HUES48 (cell line): ENCODE results near the gene APBA1.

Experiments used
- H3K27ac ChIP-seq: one replicate; pipeline ENCODE4 v1.7.0; 2013; ENCODE audit warnings: low read depth, low read length, inconsistent platforms
- H3K27me3 ChIP-seq: 2 replicates; pipeline ENCODE4 v1.6.1; 2013; ENCODE audit warnings: mild to moderate bottlenecking, low read length; ENCODE audit not compliant: control insufficient read depth, insufficient read depth
- H3K36me3 ChIP-seq: 2 replicates; pipeline ENCODE4 v1.6.1; 2013; ENCODE audit warnings: low read length; ENCODE audit not compliant: control insufficient read depth, insufficient read depth
- H3K4me1 ChIP-seq: 2 replicates; pipeline ENCODE4 v1.6.1; 2013; ENCODE audit warnings: mild to moderate bottlenecking, low read length; ENCODE audit not compliant: control insufficient read depth, insufficient read depth
- H3K4me3 ChIP-seq: 2 replicates; pipeline ENCODE4 v1.5.1; 2013; ENCODE audit warnings: mild to moderate bottlenecking, low read depth, low read length
- H3K9ac ChIP-seq: 2 replicates; pipeline ENCODE4 v1.6.1; 2013; ENCODE audit warnings: mild to moderate bottlenecking, low read depth, low read length, moderate library complexity
- H3K9me3 ChIP-seq: 2 replicates; pipeline ENCODE4 v1.6.1; 2013; ENCODE audit warnings: low read length; ENCODE audit not compliant: control insufficient read depth, insufficient read depth

Gene APBA1

DNA sequence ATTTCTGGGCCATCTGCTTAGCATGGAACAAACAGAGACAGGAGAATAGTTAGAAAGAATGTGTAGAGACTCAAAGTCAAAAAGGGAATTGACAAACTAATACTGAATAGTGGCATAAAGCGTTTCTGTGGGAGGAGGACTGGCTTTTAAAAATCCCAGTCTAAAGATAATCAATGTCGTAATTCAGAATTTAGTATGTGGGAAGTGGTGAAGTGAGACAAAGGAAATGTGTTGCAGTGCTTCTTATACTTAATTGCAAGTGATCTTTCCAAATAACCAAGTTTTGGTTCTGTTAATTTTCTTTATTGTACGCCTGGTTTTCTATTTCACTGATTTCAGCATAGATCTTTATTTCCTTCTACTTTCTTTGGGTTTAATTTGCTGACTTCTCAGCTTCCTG is 214.0 kb downstream of the APBA1 start:
- Histone ChIP-seq H3K4me3 (no peak overlapping the region), H3K4me1 (peaks cover under 1% of the 10 kb centered on the region; the same call in 1 of the 2 replicates), H3K27ac (no peak overlapping the region), H3K9ac (no peak overlapping the region), H3K27me3 (no peaks in the 10 kb centered on the region), H3K9me3 (no peaks in the 10 kb centered on the region), H3K36me3 (no peaks in the 10 kb centered on the region)

DNA sequence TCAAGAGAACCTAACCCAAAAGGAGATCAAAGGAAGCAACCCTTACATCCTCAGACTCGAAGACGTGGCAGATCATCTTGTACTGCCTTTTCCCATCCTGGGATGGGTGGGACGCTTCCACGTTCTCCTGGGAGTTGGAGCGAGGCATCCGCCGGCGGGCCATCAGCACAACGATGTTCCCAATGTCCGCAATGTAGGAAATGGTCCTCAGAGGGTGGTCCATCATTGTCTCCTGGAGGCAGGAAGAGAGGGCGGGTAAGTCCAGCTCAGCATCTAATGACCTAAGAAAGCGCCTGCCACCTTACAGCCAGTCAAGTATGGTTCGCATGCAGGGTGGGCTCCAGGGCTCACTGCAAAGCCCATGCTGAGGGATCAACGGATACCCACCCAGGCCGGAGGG is 216.0 kb downstream of the APBA1 start:
- no peaks in the 10 kb centered on the region for H3K9me3 ChIP-seq
- no peak overlapping the region for H3K4me3 ChIP-seq
- H3K27me3 ChIP-seq: no peaks in the 10 kb centered on the region
- no peaks in the 10 kb centered on the region for H3K4me1 ChIP-seq
- no peak overlapping the region for H3K27ac ChIP-seq
- H3K9ac ChIP-seq: no peak overlapping the region
- no peaks in the 10 kb centered on the region for H3K36me3 ChIP-seq

DNA sequence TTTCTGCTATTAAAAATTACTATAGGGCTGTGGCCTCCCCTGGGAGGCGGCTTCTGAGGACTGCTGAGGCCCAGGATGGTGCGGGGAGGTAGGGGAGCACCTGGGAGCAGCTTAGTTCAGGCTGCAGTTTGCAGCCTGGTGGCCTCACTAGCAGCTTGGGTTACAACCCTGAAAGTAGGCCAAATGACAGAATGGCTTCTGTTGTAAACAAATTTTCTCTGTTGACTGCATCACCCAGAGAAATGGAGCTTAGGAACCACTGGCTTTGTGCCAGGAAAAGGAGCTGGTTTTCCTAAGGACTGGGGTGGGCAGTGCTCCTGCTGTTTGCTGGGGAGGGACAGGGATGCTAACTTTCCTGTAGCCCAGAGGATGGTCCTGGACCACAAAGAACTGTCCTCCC is 216.9 kb downstream of the APBA1 start:
- Histone ChIP-seq H3K9ac (no peak overlapping the region), H3K9me3 (peaks cover 3% of the 10 kb centered on the region; the same call in 1 of the 2 replicates), H3K4me3 (no peak overlapping the region), H3K36me3 (no peaks in the 10 kb centered on the region), H3K4me1 (no peaks in the 10 kb centered on the region), H3K27ac (no peak overlapping the region), H3K27me3 (no peaks in the 10 kb centered on the region)

DNA sequence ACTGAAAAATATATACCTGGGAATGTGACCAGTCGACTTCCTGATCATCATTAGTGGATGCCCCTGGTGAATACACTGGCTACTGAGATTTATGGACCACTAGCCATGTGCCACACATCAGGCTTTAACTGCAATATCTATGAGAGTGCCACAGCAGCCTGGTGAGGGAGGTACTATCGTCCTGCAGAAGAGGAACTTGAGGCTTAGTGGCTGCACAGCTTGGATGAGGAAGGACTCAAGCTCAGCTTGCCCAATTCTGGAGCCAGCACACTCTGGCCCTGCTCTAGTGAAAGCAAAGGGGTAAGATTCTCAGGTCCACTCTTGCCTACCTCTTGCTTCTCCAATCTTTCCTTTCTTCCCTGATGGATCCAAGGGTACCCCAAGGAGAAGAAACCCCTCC is 217.8 kb downstream of the APBA1 start:
- Histone ChIP-seq H3K27ac (no peak overlapping the region), H3K36me3 (no peaks in the 10 kb centered on the region), H3K9me3 (peaks cover 3% of the 10 kb centered on the region; the same call in 1 of the 2 replicates), H3K4me1 (no peaks in the 10 kb centered on the region), H3K4me3 (no peak overlapping the region), H3K9ac (no peak overlapping the region), H3K27me3 (no peaks in the 10 kb centered on the region)

DNA sequence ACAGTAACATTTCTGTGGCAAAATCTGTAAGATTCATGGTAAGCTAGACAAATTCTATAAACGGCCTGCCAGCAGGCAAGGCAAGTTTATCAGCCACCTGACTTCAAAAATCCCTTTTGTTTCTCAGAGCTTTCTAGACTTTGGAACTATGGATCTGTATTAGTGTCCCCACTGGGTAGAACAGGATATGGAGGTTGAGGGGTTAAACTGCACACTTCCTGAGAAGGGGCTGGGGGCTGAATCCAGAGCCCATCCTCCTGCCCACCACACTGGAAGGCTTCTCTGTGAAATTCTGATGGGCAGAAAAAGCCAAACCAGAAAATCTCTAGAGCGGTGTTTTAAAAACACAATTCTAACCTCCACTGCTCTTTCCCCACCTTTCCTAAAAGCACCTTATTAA is 218.4 kb downstream of the APBA1 start:
- peaks cover 3% of the 10 kb centered on the region; the same call in 1 of the 2 replicates for H3K9me3 ChIP-seq
- H3K27me3 ChIP-seq: no peaks in the 10 kb centered on the region
- no peaks in the 10 kb centered on the region for H3K4me1 ChIP-seq
- no peak overlapping the region for H3K4me3 ChIP-seq
- H3K36me3 ChIP-seq: no peaks in the 10 kb centered on the region
- H3K27ac ChIP-seq: no peak overlapping the region
- no peak overlapping the region for H3K9ac ChIP-seq

DNA sequence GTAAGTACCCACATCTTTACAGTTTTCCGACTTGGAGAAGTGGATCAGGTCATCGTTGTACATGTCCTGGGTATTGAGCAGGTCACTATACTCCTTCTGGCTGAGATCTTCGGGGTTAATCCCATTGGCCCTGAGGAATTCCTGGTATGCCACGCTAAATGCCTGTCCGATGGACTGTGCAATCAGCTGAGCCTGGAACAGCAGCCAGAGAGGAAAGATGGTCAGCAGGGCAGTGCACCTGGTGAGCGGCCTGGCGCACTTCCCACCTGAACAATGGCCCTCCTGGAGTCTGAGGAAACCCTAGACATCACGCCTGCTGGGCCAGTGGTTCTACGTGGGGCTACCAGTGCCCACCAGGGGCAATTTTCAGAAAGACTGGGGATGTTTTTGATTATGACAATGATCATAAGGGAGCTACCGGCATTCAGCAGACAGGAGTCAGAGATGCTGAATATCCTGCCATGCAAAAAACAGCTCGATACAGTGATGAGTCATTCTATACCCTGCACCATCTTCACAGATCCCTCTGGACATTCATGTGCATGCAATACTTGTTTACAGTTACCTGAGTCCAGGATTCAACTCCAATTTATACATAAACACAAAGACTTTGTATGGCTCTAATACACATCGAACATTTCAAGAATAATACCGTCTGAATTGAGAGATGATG is 219.9 kb downstream of the APBA1 start:
- no peaks in the 10 kb centered on the region for H3K36me3 ChIP-seq
- no peaks in the 10 kb centered on the region for H3K4me1 ChIP-seq
- no peak overlapping the region for H3K4me3 ChIP-seq
- H3K9me3 ChIP-seq: peaks cover 3% of the 10 kb centered on the region; the same call in 1 of the 2 replicates
- H3K9ac ChIP-seq: no peak overlapping the region
- no peak overlapping the region for H3K27ac ChIP-seq
- no peaks in the 10 kb centered on the region for H3K27me3 ChIP-seq

DNA sequence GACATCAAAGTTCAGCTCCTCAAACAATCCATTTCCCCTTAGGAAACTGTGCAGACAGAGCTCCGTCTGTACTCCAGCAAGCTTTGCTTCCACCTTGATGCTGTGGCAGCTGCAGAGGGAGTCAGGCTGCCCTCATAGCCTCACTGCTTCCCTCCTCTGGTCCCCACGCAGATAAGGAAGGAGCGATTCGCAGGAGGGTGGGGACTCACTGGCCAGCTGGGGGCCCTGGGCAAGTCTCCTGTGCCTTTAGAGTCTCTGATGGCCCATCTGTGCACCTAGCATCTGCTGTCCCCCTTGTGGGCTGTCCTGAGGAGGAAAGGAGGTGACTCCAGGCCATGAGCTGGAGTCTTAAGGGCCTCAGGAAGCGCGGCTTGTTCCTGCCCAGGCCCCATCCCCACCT is 225.7 kb downstream of the APBA1 start:
- H3K4me3 ChIP-seq: no peak overlapping the region
- H3K27me3 ChIP-seq: no peaks in the 10 kb centered on the region
- no peaks in the 10 kb centered on the region for H3K36me3 ChIP-seq
- no peaks in the 10 kb centered on the region for H3K4me1 ChIP-seq
- no peak overlapping the region for H3K27ac ChIP-seq
- H3K9me3 ChIP-seq: peaks cover 3% of the 10 kb centered on the region; the same call in 1 of the 2 replicates
- no peak overlapping the region for H3K9ac ChIP-seq

DNA sequence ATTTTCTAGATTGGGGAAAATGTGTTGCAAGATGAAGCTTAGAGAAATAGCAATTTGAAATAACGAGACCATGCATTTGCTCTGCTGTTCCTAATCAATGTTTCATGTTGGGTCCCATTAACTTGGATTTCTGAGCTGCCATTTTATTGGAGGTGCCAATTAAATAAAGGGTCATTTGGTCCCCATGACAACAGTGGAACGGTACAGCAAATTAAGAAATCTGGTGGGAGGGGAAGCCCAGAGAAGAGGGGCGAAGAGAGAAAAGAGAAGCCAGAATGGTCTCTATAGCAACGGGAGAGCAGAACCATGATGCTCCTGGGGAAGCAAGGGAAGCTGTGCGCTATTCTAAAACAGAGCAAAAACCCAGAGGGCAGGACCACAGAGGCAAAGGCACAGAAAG is 226.9 kb downstream of the APBA1 start:
- Histone ChIP-seq H3K36me3 (no peaks in the 10 kb centered on the region), H3K9me3 (no peaks in the 10 kb centered on the region), H3K27me3 (no peaks in the 10 kb centered on the region), H3K9ac (no peak overlapping the region), H3K4me1 (no peaks in the 10 kb centered on the region), H3K4me3 (no peak overlapping the region), H3K27ac (no peak overlapping the region)

DNA sequence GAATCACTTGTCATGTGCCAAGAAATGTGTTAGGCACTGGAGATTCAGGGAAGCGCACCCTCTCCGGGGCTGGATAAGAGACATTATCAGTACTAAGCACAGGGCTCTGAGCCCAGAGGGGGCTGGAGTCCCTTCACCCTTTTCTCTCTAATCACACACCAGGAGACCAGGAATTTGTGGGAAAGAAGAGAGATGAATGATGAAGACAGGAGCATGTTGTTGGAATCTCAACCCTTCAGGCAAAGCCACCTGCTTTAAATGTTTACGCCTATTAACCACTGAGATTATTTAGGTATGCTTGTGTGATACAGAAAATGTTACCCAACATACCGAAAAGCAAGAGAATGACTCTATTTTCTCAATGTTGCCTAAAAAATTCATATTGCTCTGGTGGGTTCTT is 227.4 kb downstream of the APBA1 start:
- no peaks in the 10 kb centered on the region for H3K4me1 ChIP-seq
- H3K27me3 ChIP-seq: no peaks in the 10 kb centered on the region
- no peak overlapping the region for H3K4me3 ChIP-seq
- H3K27ac ChIP-seq: no peak overlapping the region
- no peaks in the 10 kb centered on the region for H3K36me3 ChIP-seq
- H3K9ac ChIP-seq: no peak overlapping the region
- no peaks in the 10 kb centered on the region for H3K9me3 ChIP-seq

DNA sequence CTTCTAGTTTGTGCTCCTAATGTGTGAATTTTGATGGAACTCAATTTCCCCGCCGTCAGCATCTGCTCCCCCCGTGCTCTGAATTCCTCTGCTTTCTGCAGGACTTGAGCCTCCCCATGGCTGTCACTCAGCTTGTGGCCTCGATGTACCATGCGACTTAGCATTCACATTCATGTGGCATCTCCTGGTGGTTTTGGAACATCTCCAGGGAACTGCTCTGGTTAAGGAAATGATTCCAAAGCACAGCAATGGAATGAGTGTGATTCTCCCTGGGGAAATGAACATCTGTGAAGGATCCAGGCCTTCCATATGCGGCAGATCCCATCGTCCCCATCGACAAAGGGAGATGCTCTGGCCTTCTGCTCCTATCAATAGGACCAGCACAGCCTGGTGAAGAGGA is 228.2 kb downstream of the APBA1 start:
- H3K9ac ChIP-seq: no peak overlapping the region
- no peak overlapping the region for H3K27ac ChIP-seq
- H3K4me3 ChIP-seq: no peak overlapping the region

DNA sequence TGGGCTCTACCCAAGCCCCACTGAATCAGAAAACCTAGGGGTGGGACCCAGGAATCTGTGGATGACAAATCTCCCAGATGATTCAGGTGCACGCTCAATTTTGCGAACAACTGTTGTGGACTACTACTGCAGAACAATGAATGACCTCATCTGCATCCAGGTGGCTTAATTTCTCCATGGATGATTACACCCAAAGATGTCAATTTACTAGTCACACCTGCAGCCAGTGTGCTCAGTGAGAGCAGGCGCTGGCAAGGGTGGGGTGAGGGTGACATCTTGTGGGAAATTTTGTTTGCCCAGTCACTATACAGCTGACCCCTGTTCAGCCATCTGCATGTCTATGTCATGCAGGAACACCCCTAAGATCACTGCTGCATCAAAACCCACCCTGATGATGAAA is 229.0 kb downstream of the APBA1 start:
- no peaks in the 10 kb centered on the region for H3K36me3 ChIP-seq
- H3K4me3 ChIP-seq: no peak overlapping the region
- H3K4me1 ChIP-seq: no peaks in the 10 kb centered on the region
- H3K27me3 ChIP-seq: no peaks in the 10 kb centered on the region
- H3K9me3 ChIP-seq: no peaks in the 10 kb centered on the region
- no peak overlapping the region for H3K9ac ChIP-seq
- H3K27ac ChIP-seq: no peak overlapping the region

More for the DNA sequence above, 228.2 kb downstream of the APBA1 start:
- H3K9me3 ChIP-seq: no peaks in the 10 kb centered on the region
- H3K4me1 ChIP-seq: no peaks in the 10 kb centered on the region
- no peaks in the 10 kb centered on the region for H3K36me3 ChIP-seq
- H3K27me3 ChIP-seq: no peaks in the 10 kb centered on the region
